BLaER1 (cell line): ENCODE results near the gene CAPN10.

Source experiments
- H3K27ac ChIP-seq: shearing (Covaris generic); formaldehyde crosslinking; 2 replicates; pipeline ENCODE4 v1.8.1; 2022
- H3K27me3 ChIP-seq: shearing (Covaris generic); formaldehyde crosslinking; 2 replicates; pipeline ENCODE4 v1.8.1; 2022
- H3K36me3 ChIP-seq: shearing (Covaris generic); formaldehyde crosslinking; 2 replicates; pipeline ENCODE4 v1.8.1; 2022
- H3K4me1 ChIP-seq: shearing (Covaris generic); formaldehyde crosslinking; 2 replicates; pipeline ENCODE4 v1.8.1; 2022
- H3K4me2 ChIP-seq: shearing (Covaris generic); formaldehyde crosslinking; 2 replicates; pipeline ENCODE4 v1.8.1; 2022
- H3K4me3 ChIP-seq: shearing (Covaris generic); formaldehyde crosslinking; 2 replicates; pipeline ENCODE4 v1.8.1; 2022
- H3K9ac ChIP-seq: shearing (Covaris generic); formaldehyde crosslinking; 2 replicates; pipeline ENCODE4 v1.8.1; 2022
- H3K9me3 ChIP-seq: shearing (Covaris generic); formaldehyde crosslinking; 2 replicates; pipeline ENCODE4 v1.8.1; 2022
- H4K20me1 ChIP-seq: shearing (Covaris generic); formaldehyde crosslinking; 2 replicates; pipeline ENCODE4 v1.8.1; 2022
- Cebpa-rat ChIP-seq: shearing (Covaris generic); IDR thresholded peaks from 2 replicates; pipeline ENCODE4 v1.8.1; 2022

Gene CAPN10

GRCh38 chr2:240555541-240556250, 30.8 kb upstream of the CAPN10 start:
- Histone ChIP-seq H3K4me1 (peaks cover 90% of the 10 kb centered on the region), H3K36me3 (peaks cover 68% of the 10 kb centered on the region), H4K20me1 (peaks cover 48% of the 10 kb centered on the region; the same call in 1 of the 2 replicates), H3K27me3 (no peaks in the 10 kb centered on the region), H3K27ac (0 out of 2 replicates have a peak overlapping the region, but pooled peaks have one; percentile 22), H3K4me2 (peak overlapping the region; percentile 82), H3K9me3 (peaks cover 4% of the 10 kb centered on the region), H3K4me3 (no peak overlapping the region), H3K9ac (no peak overlapping the region)
- TF ChIP-seq Cebpa-rat = no peak

GRCh38 chr2:240556553-240557100, 29.9 kb upstream of the CAPN10 start:
- H4K20me1 ChIP-seq = peaks cover 48% of the 10 kb centered on the region; the same call in 1 of the 2 replicates
- H3K9me3 ChIP-seq = no peaks in the 10 kb centered on the region
- peak overlapping the region; percentile 22; the same call in 1 of the 2 replicates for H3K4me2 ChIP-seq
- H3K27me3 ChIP-seq = no peaks in the 10 kb centered on the region
- TF ChIP-seq Cebpa-rat = no peak
- peaks cover 65% of the 10 kb centered on the region for H3K36me3 ChIP-seq
- H3K27ac ChIP-seq = no peak overlapping the region; the same call in 1 of the 2 replicates
- H3K4me3 ChIP-seq = no peak overlapping the region
- no peak overlapping the region for H3K9ac ChIP-seq
- H3K4me1 ChIP-seq = peaks cover 80% of the 10 kb centered on the region

DNA sequence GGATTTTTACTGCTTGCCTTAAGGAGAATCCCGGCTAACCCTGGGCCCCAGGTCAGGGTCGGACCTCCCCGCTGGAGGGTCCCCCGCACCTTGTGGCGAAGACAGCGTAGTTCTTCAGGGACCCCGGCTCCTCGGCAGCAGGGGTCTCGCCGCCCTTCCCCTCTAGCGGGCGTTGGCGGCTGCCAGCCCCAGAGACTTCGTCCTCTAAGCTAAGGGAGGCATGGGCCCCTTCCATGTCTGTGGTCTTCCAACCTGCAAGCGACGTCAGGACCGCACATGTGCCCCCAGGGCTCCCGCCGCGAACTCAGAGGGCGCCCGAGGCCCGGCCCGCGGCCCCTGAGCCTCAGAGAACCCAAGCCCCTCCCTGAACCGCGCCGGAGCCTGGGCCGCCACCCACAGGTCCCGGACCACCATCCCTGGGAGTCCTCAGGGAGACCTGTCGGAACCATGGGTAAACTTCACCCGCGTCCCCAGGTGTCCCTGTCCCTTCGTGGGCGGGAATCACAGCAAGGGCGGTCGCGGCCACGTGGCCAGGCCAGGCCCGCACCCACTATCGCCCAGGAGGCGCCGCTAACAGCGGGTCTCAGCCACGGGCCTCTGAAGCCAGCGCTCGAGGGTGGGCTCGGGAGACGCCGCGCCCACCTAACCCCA, 29.3 kb upstream of the CAPN10 start:
- peaks cover 65% of the 10 kb centered on the region for H3K36me3 ChIP-seq
- H3K27ac ChIP-seq = peak overlapping the region; percentile 30; the same call in 1 of the 2 replicates
- H3K9ac ChIP-seq = no peak overlapping the region
- H3K4me3 ChIP-seq = no peak overlapping the region
- peaks cover 48% of the 10 kb centered on the region; the same call in 1 of the 2 replicates for H4K20me1 ChIP-seq
- no peak for TF ChIP-seq Cebpa-rat
- H3K4me2 ChIP-seq = peak overlapping the region; percentile 22; the same call in 1 of the 2 replicates
- no peaks in the 10 kb centered on the region for H3K27me3 ChIP-seq
- H3K9me3 ChIP-seq = no peaks in the 10 kb centered on the region
- peaks cover 78% of the 10 kb centered on the region for H3K4me1 ChIP-seq

GRCh38 chr2:240557808-240558207, 28.7 kb upstream of the CAPN10 start, which contains the start of gene ANKMY1:
ANKMY1 (minus strand) TSS chr2:240557988; CDS start chr2:240557335, 653 bp downstream.
- peak within 1 kb of the TSS; percentile 92 for H3K4me2 ChIP-seq
- peak within 1 kb of the TSS; percentile 99 for H3K27ac ChIP-seq
- H3K4me1 ChIP-seq = peaks cover 78% of the 10 kb centered on the region
- no peaks in the 10 kb centered on the region for H3K9me3 ChIP-seq
- H3K4me3 ChIP-seq = no peak within 1 kb of the TSS
- H3K36me3 ChIP-seq = peaks cover 66% of the 10 kb centered on the region
- peaks cover 48% of the 10 kb centered on the region; the same call in 1 of the 2 replicates for H4K20me1 ChIP-seq
- H3K27me3 ChIP-seq = no peaks in the 10 kb centered on the region
- H3K9ac ChIP-seq = no peak within 1 kb of the TSS
- TF ChIP-seq Cebpa-rat = no peak

- Histone ChIP-seq H3K27me3 (no peaks in the 10 kb centered on the region), H3K9ac (no peak overlapping the region), H3K27ac (0 out of 2 replicates have a peak overlapping the region, but pooled peaks have one; percentile 99), H3K4me1 (peaks cover 78% of the 10 kb centered on the region), H3K9me3 (no peaks in the 10 kb centered on the region), H3K4me2 (peak overlapping the region; percentile 92; the same call in 1 of the 2 replicates), H3K4me3 (no peak overlapping the region), H4K20me1 (peaks cover 48% of the 10 kb centered on the region; the same call in 1 of the 2 replicates), H3K36me3 (peaks cover 66% of the 10 kb centered on the region)
- TF ChIP-seq Cebpa-rat = no peak
Observed at GRCh38 chr2:240558236-240558761, 28.2 kb upstream of the CAPN10 start.

DNA sequence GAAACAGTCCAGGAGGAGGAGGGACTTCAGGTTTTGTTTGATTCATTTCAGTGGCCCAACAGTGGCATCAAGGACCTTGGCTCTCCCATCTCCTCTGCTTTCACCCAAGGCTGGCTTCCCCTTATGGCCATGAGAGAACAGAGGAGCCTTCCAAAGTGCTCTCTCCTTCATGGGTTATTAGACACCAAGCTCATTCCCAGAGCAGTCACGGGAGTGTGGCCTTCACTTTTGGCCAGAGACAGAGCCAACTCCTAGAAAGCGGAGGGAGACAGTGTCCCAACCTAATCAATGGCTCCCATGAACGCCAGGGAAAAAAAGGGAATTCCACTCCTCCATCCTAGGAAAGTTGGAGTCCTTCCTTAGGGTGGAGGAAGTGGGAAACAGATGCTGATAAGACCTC, 27.2 kb upstream of the CAPN10 start:
- TF ChIP-seq Cebpa-rat = no peak
- H3K4me1 ChIP-seq = peaks cover 78% of the 10 kb centered on the region
- peaks cover 64% of the 10 kb centered on the region for H3K36me3 ChIP-seq
- peak overlapping the region; percentile 99 for H3K9ac ChIP-seq
- peak overlapping the region; percentile 99 for H3K27ac ChIP-seq
- no peaks in the 10 kb centered on the region for H3K27me3 ChIP-seq
- peak overlapping the region; percentile 92 for H3K4me2 ChIP-seq
- no peaks in the 10 kb centered on the region for H3K9me3 ChIP-seq
- peak overlapping the region; percentile 87 for H3K4me3 ChIP-seq
- H4K20me1 ChIP-seq = peaks cover 44% of the 10 kb centered on the region; the same call in 1 of the 2 replicates

- Histone ChIP-seq H3K36me3 (peaks cover 56% of the 10 kb centered on the region), H3K4me1 (peaks cover 78% of the 10 kb centered on the region), H3K27me3 (no peaks in the 10 kb centered on the region), H3K9me3 (no peaks in the 10 kb centered on the region), H3K4me2 (peak within 1 kb of the TSS; percentile 99), H3K4me3 (peak within 1 kb of the TSS; percentile 87), H3K9ac (peak within 1 kb of the TSS; percentile 99), H4K20me1 (peaks cover 40% of the 10 kb centered on the region; the same call in 1 of the 2 replicates), H3K27ac (peak within 1 kb of the TSS; percentile 99)
- TF ChIP-seq Cebpa-rat = no peak
Observed at GRCh38 chr2:240560084-240560479, 26.5 kb upstream of the CAPN10 start, which contains the start of gene DUSP28. DUSP28 (plus strand) TSS chr2:240560357; CDS start chr2:240560685, 328 bp downstream.

DNA sequence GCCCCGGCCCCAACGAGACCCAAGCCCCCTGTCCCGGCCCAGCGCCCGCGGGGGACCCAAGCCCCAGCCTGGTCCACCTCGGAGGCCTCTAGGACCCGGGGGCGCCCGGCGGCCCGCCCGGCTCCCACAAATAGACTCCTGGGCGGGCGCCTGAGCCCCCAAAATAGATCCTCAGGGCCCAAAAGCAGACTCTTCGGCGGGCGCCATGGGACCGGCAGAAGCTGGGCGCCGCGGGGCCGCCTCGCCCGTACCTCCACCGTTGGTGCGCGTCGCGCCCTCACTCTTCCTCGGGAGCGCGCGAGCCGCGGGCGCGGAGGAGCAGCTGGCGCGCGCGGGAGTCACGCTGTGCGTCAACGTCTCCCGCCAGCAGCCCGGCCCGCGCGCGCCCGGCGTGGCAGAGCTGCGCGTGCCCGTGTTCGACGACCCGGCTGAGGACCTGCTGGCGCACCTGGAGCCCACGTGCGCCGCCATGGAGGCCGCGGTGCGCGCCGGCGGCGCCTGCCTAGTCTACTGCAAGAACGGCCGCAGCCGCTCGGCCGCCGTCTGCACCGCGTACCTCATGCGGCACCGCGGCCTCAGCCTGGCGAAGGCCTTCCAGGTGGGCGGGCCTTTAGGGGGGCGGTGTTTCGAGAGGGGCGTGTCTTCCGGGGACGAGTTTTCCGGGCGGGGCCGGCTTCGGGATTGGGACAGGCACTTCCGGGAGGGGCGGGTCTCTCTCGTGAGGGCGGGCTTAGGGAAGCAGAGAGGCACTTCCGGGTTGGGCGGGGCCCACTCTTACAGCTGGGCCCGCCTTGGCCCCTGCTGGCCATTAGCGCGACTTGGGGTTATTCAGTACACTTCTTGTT, 25.8 kb upstream of the CAPN10 start:
- Histone ChIP-seq H3K9ac (peak overlapping the region; percentile 99), H3K27me3 (no peaks in the 10 kb centered on the region), H3K27ac (peak overlapping the region; percentile 99), H4K20me1 (peaks cover 34% of the 10 kb centered on the region; the same call in 1 of the 2 replicates), H3K36me3 (peaks cover 50% of the 10 kb centered on the region), H3K4me1 (peaks cover 78% of the 10 kb centered on the region), H3K9me3 (no peaks in the 10 kb centered on the region), H3K4me2 (peak overlapping the region; percentile 99), H3K4me3 (peak overlapping the region; percentile 87)
- no peak for TF ChIP-seq Cebpa-rat
